Raji (cell line): Measurements from ENCODE around the gene BLVRB.

ENCODE experiments used
- POLR2A ChIP-seq: IDR thresholded peaks from 2 replicates; pipeline ENCODE4 v1.6.1; 2011; ENCODE audit warnings: low read depth, low read length, control low read depth; ENCODE audit not compliant: insufficient read depth

BLVRB gene

GRCh38 chr19:40461669-40462221, 3.8 kb downstream of the BLVRB start:
- TF ChIP-seq POLR2A: no peak

- TF ChIP-seq POLR2A: no peak
Measured at GRCh38 chr19:40460185-40460584, 5.4 kb downstream of the BLVRB start.

GRCh38 chr19:40458597-40458974, 7.0 kb downstream of the BLVRB start:
- TF ChIP-seq POLR2A: no peak

- TF ChIP-seq POLR2A: no peak
Measured at GRCh38 chr19:40457953-40458596, 7.5 kb downstream of the BLVRB start.

- TF ChIP-seq POLR2A: no peak
Measured at GRCh38 chr19:40457048-40457447, 8.5 kb downstream of the BLVRB start.

GRCh38 chr19:40453151-40453735, 12.3 kb downstream of the BLVRB start:
- TF ChIP-seq POLR2A: no peak

GRCh38 chr19:40452016-40452415, 13.5 kb downstream of the BLVRB start:
- TF ChIP-seq POLR2A: no peak

GRCh38 chr19:40450664-40451063, 14.9 kb downstream of the BLVRB start:
- no peak for TF ChIP-seq POLR2A

- no peak for TF ChIP-seq POLR2A
Measured at GRCh38 chr19:40449506-40449905, 16.0 kb downstream of the BLVRB start.

- TF ChIP-seq POLR2A: no peak
Measured at GRCh38 chr19:40446263-40446784, 19.2 kb downstream of the BLVRB start.

GRCh38 chr19:40445780-40446262, 19.7 kb downstream of the BLVRB start:
- TF ChIP-seq POLR2A: no peak

GRCh38 chr19:40444825-40445312, 20.7 kb downstream of the BLVRB start:
- TF ChIP-seq POLR2A: no peak; the same call in 1 of the 2 replicates

GRCh38 chr19:40444000-40444824, 21.3 kb downstream of the BLVRB start, which contains the start of gene SERTAD3:
SERTAD3 (minus strand) TSS chr19:40444335; CDS start chr19:40442080, 2,255 bp downstream.
- peak; percentile 84 for TF ChIP-seq POLR2A

GRCh38 chr19:40443131-40443999, 22.2 kb downstream of the BLVRB start:
- peak; percentile 34; the same call in 1 of the 2 replicates for TF ChIP-seq POLR2A

- peak; percentile 63 for TF ChIP-seq POLR2A
Measured at GRCh38 chr19:40442328-40443130, 23.0 kb downstream of the BLVRB start.
